HCEC 1CT (cell line): ENCODE results near the gene PTPRO.

Experiments used
- DNase-seq: peaks from one replicate; pipeline ENCODE4 v3.0.0-alpha.2; 2017

Gene PTPRO

DNA sequence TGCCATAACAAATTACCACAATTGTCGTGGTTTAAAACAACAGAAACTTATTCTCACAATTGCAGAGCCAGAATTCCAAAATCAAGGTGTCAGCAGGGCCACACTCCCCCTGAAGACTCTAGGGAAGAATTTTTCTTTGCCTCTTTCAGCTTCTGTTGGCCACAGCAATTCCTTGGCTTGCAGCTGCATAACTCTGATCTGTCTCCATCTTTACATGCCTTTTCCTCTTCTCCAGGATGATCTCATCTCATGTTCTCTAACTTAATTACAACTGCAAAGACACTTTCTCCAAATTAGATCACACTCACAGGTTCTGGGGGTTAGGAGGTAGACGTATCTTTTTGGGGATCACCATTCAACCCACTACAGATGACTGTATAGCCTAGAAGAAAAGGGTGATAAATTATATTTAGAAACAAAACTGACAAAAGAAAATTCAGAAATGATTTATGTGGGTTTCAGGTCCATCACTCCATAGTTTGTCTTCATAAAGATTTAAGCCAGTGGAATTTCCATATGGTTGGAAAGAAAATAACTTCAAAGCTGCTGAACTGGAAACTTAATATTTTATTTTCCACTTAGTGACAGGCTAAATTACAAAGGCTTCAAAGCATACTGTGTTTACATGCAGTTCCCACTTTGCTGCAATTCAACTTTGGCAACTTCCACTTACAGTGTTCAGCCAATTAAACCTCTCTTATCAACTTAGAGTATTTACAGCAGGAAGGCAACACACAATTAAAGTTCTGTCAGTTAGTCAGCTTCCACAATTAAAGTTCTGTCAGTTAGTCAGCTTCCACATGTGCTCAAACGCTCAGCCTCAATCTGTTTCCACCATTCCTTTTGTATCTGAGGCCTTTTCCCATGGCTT lies 253.6 kb downstream of the PTPRO start:
- no peak for DNase-seq

DNA sequence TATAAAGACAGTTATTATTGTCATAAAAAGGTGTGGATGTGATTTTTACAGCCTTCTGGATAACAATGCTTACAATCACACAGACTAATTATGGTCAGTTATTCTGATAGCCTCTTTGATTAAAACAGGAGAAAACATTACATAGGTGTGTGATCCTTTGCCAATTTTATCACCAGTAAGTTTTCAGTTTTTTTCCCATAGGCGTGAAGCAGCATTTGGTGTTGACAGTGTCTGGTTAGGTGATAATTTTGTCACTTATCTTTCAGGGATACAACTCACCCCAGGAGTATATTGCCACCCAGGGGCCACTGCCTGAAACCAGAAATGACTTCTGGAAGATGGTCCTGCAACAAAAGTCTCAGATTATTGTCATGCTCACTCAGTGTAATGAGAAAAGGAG lies 258.1 kb downstream of the PTPRO start:
- no peak for DNase-seq

- DNase-seq = peak; percentile 63
Measured at GRCh38 chr12:15581006-15581405, 258.7 kb downstream of the PTPRO start.

DNA sequence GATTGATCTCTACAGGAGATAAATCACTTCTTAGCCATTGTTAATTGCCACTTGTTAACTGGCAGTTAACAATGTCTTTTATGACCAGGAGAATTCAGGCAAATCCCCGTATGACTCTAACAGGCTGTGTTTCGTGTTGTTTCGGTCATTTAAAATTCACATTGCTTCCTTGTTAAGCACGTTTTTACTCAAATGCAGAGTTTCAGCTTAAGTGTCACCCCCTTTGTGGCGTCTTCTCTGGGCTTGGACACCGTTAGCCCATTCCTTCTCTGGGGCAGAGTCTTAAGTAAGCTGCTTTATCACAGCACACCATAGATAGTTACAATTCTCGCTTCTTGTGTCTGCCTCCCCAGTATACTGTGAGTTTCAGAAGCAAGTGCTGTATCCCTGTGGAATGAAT lies 261.5 kb downstream of the PTPRO start:
- no peak for DNase-seq

DNA sequence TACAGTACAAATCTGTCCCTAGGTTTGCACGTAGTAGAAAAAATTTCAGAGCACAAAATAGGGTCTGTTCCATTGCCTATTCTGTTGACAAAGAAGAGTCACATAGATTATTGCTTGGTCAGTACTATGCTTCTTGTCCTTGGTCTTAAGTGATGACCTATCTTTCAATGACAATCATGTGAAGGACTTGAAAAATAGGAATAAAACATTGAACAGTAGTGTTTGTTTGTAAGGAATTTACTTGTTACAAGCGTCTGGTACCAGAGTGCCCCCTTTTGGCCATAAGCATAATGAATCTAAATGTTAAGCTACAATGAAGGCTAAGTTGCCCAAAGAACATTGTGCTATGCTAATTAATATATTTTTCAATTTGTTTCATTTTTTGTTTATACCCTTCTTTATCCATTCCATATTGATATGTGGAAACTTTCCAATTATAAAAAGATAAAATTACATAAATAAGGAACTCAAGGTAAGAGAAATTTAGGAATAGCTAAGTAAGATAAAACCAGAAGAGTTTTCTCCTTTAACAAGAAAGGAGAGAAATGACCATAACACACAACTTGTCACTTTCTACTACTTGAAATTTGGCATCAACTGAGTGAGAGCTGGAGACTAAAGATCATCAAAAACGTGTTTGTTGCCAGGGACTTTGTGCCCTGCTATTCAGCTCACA lies 262.2 kb downstream of the PTPRO start:
- peak; percentile 72 for DNase-seq

DNA sequence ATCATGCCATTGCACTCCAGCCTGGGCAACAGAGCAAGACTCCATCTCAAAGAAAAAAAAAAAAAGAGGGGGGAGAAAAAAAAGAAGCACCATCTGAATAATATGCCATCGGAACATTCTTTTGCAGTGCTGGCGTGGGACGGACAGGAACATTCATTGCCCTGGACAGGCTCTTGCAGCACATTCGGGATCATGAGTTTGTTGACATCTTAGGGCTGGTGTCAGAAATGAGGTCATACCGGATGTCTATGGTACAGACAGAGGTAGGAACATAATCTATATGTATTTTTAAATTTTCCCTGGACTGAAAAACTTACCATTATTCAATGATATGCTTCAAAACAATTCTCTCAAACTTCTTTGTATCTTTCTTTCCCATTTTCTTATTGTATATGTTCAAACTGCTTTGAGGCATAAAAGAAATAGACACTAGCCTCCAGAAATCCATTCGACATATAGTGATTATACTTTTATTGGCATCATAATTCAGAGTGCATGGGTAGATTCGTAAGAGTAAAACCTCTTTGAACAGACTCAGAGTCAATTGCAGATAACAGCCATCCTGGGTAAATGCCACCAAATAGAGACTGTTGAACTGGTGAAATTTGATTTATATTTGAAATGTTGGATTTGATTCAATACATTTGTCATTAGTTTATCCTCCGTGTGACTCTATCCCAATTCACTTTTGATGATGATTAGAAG lies 267.2 kb downstream of the PTPRO start:
- peak; percentile 39 for DNase-seq

GRCh38 chr12:15590180-15590826 lies 268.0 kb downstream of the PTPRO start:
- DNase-seq = peak; percentile 66

DNA sequence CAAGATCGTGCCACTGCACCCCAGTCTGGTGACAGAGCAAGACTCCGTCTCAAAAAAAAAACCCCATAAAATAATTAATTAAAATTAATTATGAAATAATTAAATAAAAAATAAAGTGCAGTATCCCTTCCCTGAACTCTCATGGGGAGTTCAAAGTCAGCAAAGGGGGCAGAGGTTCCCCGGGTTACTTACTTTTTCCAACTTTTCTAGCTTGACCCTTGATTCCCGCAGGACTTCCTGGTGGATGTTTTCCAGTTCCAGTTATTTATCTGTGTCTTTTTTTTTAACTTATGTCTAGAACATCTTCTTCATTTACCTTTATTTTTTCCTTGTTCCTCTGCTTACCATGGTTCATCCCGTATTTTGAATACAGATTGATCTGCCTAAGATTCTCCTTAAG lies 269.5 kb downstream of the PTPRO start:
- DNase-seq = no peak

DNA sequence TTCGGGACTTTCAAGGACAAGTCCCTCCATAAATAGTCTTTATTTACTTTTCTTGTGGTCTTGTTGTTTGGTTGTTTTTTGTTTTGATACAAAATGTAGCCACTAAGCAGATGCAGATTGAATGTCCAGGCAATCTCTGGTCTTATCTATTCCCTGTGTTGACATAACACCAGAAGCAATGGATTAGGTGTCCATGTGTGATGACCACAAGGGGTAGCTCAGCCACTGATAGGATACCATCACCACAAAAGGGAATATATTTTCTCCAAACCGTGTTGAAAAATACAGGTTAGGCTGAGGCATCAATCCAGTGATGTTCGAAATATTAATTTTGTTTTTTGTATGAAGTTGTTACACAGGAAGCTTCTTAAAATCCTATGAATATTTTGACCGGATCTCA lies 270.6 kb downstream of the PTPRO start:
- no peak for DNase-seq

DNA sequence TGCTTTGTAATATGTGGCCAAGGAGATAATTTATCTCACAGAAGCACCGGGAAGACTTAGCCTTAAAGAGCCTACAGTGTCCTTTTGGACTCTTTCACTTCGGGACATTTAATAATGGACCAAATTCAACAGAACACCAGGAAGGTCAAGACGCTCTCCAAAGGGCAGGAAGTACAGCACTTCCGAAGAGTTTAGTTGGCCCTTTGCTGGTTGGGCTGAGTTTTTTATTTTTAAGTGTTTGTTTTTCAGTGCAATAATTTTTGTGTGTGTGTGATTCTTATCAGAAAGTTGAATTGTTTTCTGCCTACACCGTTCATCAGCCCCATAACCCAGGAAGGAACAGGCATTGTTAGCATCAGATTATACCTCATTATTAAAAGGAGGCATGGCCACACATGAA lies 273.9 kb downstream of the PTPRO start:
- DNase-seq = no peak

GRCh38 chr12:15597125-15597830 lies 275.0 kb downstream of the PTPRO start:
- DNase-seq = no peak

DNA sequence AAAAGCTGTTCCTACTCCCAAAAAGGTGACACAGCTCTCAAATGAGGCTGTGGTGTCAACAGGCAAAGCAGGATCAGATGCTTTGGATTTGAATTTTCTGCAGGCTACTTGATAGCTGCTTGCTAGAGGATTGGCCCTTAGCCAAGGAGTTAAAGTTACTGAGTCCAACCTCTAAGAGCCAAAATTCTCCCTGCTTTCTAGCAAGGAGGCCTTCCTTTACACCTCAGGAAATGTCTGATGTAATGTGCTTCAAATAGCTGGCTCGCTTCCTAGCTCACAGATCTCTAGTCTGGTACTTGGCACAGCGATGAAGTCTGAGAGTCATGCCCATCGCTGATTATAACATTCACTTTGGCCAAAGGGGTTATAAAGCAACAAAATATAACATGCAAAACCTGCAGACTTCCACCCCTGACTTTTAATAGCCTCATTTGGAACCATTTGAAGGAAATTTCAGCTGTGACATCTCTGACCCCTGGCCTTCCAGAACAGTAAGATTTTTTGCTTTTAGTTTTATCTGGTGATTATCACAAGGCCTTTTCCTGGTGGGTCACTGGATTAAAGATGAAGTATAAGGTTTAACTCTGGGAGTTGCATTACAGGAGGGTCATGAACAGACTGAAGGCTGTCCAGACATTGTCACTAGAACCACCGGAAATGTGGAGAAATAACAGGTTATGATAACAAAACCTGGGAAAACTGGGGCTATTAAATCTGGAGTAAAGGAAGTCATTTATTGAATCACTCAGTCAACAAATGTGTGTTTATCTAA lies 277.1 kb downstream of the PTPRO start:
- DNase-seq = peak; percentile 40

- no peak for DNase-seq
Measured at GRCh38 chr12:15600223-15600935, 278.1 kb downstream of the PTPRO start.

- DNase-seq = peak; percentile 90
Measured at GRCh38 chr12:15601210-15601800, 279.0 kb downstream of the PTPRO start.

- DNase-seq = peak; percentile 45
Measured at GRCh38 chr12:15602051-15602672, 279.9 kb downstream of the PTPRO start.

DNA sequence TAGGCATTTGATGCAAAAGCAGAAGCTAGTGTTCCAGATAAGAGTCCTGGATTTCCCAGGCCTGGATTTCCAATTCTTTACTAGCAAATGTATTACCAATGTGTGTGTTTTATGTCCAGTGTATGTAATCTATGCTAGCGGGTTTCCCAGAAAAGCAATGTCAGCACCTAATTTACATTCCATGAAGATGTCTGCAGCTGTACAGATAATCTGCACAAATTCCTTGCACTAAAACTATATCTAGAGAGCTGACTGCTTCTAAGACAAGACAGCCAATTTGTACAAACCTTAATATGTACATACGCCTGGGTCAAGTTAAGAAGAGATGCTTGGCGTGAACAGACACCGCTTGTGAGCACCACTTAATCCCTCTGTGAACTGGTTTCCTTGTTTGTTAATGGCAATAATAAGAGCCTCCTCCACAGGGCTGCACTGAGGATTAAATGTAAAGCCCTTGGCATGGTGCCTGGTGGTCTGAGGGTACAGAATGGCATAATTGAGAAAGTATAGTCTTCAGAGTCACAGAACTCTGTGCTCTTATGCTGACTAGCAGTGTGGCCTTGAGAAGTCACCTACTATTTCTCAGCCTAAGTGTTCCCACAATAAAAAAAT lies 281.3 kb downstream of the PTPRO start:
- DNase-seq = no peak

DNA sequence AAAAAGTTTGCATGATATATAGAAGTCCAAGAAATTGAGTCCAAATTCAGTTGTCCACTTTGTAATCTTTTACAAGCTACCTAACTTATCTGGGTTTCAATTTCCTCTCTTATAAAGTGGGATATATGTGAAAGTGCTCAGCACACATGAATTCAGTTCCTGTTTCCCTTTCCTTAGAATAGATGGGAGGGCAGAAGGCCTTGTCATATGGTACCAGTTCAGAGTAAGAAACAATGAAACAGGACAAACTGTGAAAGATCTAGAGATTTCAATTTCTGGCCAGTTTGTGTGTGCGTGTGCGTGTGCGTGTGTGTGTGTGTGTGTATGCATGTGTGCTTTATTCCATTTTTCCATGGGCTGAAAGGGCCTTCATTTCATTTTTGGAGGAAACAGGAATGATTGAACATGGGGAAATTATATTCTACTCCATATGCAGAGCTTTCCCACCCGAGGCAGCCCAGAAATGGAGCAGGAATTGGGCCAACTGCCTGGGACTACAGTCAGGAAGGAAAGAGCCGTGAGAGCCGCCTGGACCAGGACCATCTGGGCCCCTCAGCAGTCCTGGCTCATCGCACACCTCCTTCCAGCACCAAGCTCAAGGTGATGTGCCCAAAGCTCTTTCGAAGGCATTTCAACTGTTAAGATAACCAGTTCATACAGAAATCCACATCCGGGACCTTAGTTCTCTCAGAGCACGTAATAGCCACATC lies 283.7 kb downstream of the PTPRO start:
- DNase-seq = no peak

DNA sequence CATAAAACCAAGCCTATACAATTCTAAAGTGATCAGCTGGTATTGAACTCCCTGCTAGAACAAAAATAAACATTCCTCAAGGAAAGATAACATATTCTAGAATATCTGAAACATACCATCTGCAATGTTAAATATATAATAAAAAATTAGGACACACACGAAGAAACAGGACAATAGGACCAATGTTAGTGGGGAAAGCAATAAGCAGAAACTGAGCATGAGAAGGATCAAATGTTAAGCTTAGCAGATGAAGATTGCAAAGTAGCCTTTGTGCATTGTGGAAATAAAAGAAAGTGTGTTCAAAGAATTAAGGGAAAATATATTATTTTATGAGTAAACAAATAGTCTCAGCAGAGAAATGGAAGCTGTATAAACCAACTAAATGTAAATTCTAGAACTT lies 286.1 kb downstream of the PTPRO start:
- no peak for DNase-seq

DNA sequence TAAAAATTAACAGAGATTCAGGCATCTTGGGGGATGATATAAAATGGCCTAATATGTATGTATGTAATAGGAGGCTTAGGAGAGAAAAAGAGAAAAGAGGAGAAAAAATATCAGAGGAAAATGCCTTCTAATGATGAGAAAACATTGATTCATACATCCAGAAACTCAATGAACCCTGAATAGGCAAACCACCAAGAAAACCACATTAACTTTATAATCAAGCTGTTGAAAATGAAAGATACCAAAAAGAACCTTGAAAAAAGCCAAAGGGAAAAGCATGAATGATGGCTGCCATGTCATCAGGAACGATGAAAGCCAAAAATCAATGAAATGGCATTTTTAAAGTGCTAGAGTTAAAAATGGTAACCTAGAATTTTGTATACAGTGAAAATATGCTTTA lies 286.6 kb downstream of the PTPRO start:
- DNase-seq = no peak
